GM21367 (cell line): ENCODE data around the gene GLRB.
"Not testable (repeated sequence)": the region's sequence is repeated elsewhere in the genome, so short reads cannot be mapped to it uniquely, and the experiment has no call there.

Experiments used
- ATAC-seq: cut with Tn5 transposase; IDR thresholded peaks from one replicate; pipeline ENCODE4 v1.9.1; 2021; ENCODE audit not compliant: unreplicated experiment

GLRB gene

GRCh38 chr4:157075811-157076577 lies at the start of gene GLRB:
Gene GLRB (plus strand): TSS chr4:157076150. CDS start chr4:157078025, 1,875 bp downstream.
- no peak for ATAC-seq

GRCh38 chr4:157035471-157035870 lies 40.5 kb upstream of the GLRB start:
- ATAC-seq, result no peak

- ATAC-seq, result no peak
Observed at GRCh38 chr4:157040405-157040804, 35.5 kb upstream of the GLRB start.

- ATAC-seq, result no peak
Observed at GRCh38 chr4:157043131-157043530, 32.8 kb upstream of the GLRB start.

- peak; percentile 83 for ATAC-seq
Observed at GRCh38 chr4:157045507-157046127, 30.3 kb upstream of the GLRB start.

GRCh38 chr4:157048248-157048647 lies 27.7 kb upstream of the GLRB start:
- ATAC-seq, result no peak

GRCh38 chr4:157050561-157050960 lies 25.4 kb upstream of the GLRB start:
- ATAC-seq, result no peak

GRCh38 chr4:157052429-157053040 lies 23.4 kb upstream of the GLRB start:
- ATAC-seq, result no peak

GRCh38 chr4:157057218-157057617 lies 18.7 kb upstream of the GLRB start:
- no peak for ATAC-seq

- not testable (repeated sequence) for ATAC-seq
Observed at GRCh38 chr4:157058899-157059298, 17.1 kb upstream of the GLRB start.

GRCh38 chr4:157072002-157072401 lies 3.9 kb upstream of the GLRB start:
- ATAC-seq, result no peak

GRCh38 chr4:157075401-157075800 lies 549 bp upstream of the GLRB start:
- ATAC-seq, result no peak

- no peak for ATAC-seq
Observed at GRCh38 chr4:157076578-157076947, 613 bp downstream of the GLRB start.

- ATAC-seq, result no peak
Observed at GRCh38 chr4:157079441-157079840, 3.5 kb downstream of the GLRB start.

- ATAC-seq, result no peak
Observed at GRCh38 chr4:157080605-157081004, 4.7 kb downstream of the GLRB start.

GRCh38 chr4:157095716-157096115 lies 19.8 kb downstream of the GLRB start:
- ATAC-seq, result no peak

- no peak for ATAC-seq
Observed at GRCh38 chr4:157096439-157096838, 20.5 kb downstream of the GLRB start.

- ATAC-seq, result no peak
Observed at GRCh38 chr4:157099506-157099905, 23.6 kb downstream of the GLRB start.

GRCh38 chr4:157104541-157104940 lies 28.6 kb downstream of the GLRB start:
- ATAC-seq, result no peak

GRCh38 chr4:157114671-157115070 lies 38.7 kb downstream of the GLRB start:
- ATAC-seq, result no peak

GRCh38 chr4:157115613-157116335 lies 39.8 kb downstream of the GLRB start:
- no peak for ATAC-seq

GRCh38 chr4:157121401-157121800 lies 45.5 kb downstream of the GLRB start:
- ATAC-seq, result no peak
